HG03439 (cell line): Measurements from ENCODE around the gene GRB7.

Source experiments
- ATAC-seq: cut with Tn5 transposase; IDR thresholded peaks from one replicate; pipeline ENCODE4 v1.9.1; 2021; ENCODE audit warnings: mild to moderate bottlenecking, moderate library complexity; ENCODE audit not compliant: unreplicated experiment

The GRB7 gene

DNA sequence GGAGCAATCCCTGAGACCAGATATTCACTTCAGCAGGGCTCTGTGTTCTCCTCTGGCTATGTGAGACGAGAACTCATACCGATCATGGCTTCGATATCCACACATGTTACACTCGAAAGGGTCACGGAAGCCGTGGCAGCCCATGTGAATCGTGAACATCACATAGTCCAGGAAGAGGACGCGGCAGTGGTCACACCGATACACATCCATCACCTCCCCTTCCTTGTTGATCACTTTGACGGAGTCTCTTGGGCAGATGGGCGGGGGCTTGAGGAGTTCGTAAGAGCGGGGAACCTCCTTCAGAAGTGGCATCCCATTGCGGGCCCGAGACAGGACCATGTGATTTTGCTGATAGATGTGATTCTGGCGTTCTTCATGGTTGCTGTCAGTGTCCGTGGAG is 28.0 kb downstream of the GRB7 start:
- no peak for ATAC-seq

DNA sequence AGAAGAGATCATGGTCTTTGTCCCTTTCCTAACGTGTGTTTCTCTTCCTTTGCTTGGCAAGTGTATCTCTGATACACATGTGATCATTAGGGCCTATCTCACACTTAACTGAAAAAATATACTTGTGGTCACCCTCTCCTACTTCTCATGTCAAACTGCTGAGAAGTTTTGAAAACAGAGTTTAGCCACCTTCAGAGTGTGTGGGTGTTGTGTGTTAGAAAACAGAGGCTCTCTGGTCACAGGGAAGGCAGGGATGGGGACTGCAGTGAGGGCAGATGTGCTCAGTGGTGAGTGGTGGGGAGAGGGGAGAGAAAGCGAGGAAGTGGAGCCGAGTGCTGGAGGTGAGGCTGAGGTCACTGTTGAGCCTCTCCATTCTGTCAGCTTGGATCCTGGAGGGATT is 29.4 kb downstream of the GRB7 start:
- no peak for ATAC-seq

DNA sequence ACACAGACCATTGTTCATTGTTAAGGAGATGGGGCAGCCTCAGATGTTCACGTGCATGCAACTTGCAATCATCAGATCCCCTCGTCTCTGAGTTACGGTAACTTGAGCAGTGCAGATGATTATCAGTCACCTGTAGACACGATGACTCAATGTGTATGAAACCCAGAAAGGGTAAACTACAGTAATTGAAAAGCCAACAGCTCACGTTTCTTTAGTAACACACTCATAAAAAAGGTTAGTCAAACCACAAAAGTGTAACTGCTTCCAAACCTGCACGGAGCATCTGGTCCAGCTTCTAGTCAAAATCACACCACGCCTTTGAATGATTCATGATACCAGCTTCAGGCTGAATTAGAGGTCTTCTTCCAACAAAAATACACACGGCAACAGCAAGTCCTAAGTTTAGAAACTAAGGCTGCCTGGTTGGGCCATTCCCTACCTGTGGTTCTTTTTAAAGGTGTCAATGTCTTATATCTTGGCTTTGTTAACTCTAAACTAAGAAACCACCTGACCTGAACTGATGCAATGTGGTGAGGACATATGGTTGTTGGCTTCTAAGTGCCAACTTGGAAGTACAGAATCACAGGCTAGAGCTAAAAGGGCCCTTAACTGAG is 32.3 kb downstream of the GRB7 start:
- peak; percentile 46 for ATAC-seq

DNA sequence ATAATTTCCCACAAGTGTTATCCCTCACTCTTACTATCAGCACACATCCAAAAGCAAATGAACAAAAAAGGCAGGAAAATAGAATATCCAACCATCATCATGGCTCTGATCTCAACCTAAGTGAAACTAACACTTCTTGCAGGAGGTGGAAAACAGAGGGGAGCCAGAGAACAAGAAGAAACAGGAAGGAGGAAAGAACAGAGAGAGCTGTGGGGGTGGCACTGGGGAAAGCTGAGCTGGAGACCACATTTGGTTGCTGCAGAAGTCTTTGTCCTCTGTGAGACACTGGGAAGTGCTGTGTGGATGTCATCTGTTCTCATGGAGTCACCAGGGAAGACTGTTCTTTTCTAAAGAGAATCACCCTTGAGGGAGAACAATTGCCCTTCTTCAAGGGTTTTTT is 34.7 kb downstream of the GRB7 start:
- ATAC-seq, result no peak

DNA sequence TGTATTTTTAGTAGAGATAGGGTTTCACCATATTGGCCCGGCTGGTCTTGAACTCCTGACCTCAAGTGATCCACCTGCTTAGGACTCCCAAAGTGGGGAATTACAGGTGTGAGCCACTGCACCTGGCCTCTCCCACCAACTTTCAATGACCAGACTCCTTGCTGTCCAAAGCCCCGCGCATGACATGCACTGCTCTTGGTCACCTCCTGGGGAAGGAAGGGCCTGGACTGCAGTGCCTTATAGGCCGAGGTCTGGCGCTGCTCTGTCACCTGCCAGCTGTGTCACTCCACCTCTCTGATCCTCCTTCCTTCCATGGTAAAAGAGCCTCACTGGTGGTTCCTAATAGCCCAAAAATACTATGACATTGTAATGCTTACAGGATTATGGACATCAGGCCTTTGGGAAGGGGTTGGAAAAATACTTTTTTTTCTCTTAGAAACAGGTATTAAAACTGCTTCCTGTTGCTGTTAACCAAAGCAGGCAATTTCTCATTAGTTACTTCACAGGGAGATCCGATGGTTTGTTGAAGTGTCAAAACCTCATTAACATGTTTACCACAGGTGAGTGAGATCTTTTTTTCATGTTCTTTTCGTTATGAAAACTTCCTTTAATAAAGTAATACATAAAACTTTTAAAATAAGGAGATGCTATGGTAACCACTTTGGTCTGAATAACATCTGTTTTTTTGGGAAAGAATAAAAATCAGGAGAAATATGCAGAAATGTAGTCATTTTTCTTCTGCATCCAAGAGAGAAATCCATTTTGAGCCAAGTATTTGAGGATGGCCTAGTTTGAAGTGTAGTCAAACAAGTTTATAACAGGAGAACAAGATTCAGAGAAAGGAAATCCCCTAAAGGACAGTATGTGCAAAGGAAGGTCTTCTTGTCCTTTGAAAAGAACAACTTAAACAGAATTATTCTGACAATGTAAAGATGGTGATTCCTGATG is 35.5 kb downstream of the GRB7 start:
- ATAC-seq, result no peak

DNA sequence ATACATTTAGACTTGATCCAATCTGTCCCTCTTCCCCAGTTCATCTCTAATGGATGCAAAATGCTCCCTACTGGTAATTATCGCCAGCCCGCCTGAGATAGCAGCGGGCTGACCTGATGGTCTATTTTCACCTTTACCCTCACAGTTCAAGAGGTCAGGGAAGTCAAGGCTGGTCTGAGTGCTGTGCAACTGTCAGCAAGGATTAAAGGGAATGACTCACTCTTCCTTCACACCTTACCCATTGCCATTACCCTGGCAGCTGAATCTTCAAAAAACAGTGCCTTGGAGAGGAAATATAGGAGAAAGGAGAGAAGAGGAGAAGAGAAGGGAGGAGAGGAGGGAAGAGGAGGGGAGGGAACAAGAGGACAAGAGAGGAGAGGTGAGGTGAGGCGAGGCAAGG is 36.3 kb downstream of the GRB7 start:
- ATAC-seq, result no peak

DNA sequence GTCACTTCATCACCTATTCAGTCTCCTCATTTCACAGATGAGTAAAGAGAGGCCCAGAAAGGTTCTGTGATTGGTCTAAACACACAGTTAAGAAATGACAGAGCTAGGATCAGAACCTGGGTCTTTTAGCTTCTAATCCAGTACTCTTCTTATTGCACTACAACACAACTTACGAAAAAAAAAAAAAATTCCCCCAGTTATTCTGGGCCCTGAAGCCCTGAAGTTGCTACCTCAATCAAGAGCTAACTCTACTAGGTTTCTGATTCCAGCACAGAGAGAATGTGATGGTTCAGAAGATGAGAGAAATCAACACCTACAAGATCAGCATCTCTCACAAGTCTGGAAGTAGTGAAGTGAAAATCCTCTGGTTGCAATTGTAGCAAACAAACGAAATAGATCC is 37.3 kb downstream of the GRB7 start:
- ATAC-seq, result no peak

DNA sequence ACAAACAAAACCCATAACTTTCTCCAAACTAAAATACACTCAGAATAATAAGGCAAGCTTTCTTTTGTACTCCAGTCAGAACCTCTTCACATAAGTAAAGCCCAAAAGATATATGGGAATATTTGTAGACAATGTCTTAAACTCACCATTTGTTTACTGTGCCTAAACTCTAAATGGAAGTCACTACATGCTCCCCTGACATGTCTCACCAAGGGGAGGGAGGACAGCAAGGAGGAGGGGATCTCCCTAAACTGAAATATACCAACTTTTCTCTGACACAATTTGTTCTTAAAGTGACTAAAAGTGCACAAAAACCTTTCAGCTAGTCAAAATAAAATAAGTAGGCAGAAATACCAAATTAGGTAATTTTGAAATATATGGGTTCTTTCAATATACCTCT is 38.5 kb downstream of the GRB7 start:
- ATAC-seq, result no peak

DNA sequence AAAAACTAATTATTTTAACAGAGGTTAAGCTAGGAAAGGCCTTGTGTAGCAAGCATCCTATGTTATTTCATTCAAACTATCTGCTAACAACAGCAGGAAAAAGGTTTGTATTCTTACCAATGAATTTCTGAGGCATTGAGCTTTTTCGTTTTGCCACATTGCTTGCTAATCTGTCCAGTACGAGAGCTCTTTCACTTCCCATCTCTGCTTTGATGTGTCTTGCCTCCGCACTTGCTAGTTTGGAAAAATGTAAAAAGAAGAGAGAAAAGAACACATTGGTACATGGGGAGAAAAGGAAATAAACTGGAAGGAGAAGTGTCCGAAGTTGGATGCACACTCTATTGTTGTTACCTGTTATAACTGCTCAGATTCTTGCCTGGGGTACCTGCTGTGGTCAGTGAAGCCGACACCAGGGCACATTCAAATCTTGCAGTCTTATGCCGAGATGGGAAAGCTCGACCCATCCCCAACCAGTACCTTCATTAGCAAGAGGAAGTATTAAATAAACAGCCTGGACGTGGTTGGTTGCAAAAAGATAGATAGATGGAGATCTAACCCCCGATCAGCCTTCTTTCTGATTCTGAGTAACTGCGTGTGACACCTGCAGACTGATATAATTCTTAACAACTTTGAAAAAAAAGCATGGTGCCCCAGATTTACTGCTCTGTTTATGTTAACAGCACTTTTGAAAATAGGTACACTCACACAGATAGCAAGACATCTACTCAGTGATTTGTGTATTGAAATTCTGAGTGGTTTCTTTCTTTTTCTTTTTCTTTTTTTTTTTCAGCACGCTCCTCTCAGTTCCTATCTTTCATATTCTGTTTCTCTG is 40.0 kb downstream of the GRB7 start:
- peak; percentile 52 for ATAC-seq

DNA sequence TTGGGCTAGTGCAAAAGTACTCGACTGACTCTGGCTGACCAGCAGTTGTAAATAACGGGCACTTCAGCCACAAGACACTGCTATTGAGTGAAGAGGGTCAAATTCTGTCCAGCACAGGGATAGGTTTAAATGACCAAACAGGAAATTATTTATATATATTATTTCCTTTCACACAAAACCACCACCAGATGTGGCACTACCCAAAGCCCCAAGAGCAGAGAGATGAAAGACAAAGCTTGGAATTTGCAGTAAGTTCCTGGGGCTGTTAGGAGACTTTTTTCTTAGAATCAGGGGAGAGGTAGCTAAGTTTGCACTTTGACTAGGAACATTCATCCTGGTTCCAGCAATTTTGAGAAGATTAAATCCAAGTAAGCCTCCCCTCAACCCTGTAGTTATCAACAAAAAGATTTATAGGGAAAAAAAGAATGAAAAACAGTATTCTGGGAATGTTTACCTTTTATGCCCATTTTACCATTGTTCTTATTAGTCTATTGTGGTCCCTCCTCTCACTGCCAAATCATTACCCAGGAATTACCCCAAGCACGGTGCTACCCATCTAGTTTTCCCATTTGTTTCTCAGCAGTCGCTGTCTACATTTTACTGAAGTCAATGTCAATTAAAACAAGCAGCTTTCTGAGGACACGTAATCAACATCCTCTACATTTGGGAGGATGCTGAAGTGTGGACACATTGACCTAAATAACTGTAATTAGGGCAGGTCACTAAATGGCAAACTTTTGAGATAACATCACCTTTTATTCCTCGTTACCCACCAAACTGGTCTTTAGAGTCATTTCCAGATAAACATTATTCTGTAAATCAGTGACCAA is 43.5 kb downstream of the GRB7 start:
- ATAC-seq, result no peak

DNA sequence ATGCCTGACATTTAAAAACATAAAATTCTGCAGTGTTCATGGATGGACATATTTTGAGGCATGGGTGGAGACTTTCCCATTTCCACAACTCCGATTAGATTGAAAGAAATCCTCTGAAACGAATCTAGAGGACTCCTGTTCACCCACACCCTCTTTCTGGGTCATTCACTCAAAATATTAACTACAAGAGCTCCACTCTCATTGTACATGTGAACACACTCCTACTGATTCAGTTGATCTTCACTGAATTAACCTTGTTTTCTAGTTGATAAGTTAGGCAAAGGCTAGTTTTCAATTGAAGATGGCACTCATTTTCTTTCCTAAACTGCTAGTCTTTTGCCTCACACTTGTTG is 44.1 kb downstream of the GRB7 start:
- ATAC-seq, result no peak

DNA sequence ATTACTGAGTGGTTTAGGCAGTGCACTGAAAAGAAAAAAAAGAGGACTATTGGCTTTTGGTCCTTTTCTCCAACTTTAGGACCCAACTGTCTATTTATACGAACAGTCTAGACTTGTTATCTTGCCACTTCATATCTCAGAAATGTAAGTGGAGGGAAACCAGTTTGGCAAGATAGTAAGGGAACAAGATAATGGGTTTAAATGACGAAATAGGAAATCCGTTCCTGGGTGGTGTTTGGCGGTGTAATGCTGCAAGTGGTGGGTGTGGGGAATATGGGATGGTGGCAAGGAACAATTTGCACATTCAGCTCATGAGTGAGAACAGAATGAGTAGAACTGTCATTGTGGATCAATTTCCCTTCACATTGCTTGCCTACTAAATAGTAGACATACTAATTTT is 44.7 kb downstream of the GRB7 start:
- ATAC-seq, result no peak

DNA sequence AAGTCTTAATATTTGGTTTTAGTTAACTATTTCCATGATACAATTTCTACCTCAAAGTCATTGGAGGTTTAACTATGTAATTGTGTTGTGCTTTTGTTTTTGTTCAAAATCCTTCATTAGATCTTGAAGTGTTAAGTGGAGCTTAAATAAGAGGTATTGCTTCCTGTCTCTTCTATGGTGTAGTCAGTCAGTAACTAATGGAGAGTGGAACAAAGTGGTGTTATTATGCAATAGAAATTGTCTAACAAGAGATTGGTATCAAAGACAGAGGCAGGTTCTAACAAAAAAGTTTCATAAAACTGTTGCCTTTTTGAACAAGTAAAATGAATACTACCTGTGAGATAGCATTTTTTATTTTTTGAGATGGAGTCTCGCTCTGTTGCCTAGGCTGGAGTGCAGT is 45.2 kb downstream of the GRB7 start:
- ATAC-seq, result no peak

DNA sequence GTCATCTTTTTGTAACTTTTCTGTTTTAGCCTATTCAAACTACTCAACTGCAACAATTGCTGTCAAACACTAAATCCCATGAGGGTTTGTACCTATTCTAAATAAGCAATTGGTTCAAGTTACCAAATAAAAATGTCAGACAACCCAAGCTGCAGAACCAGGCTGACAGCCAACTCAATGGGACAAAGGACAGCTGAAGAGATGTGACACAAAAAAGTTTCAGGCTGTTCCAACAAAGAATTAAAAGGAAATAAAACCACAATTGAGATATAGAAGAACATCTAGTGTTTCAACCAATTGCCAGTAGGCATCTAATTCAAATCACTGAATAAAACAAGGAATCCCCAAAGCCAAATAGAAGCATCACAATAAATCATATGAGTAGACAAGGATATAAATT is 49.3 kb downstream of the GRB7 start:
- ATAC-seq, result no peak

DNA sequence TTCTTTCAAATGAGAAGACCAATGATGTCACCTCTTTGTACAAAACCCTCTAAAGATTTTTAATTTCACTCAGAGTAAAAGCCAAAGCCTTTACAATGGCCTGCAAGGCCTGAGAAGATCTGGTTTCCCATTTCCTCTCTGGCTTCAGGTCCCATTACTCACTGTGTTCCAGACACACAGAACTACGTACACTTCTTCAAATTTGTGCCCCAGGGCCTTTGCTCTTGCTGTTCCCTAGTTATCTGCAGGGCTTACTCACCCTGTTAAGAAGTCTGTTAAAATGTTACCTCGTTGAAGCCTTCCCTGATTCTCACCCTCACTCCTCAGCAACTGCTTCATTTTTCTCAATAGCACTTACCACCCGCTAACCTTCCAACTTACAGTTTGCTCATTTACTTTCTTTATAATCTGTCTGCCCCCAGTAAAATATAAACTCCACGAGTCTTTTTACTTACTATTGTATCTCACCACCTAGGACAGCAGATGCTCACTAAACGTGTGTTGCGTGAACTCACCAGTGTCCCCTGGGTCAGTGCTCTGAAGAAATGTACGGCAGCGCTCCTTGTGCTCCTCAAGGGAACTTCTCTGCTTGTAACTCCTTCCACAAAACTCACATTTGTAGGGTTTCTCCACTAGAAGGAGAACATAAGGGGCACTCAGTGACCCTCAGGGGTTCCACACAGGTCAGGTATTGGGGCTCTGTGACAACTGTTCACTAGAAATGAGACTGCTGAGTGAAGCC is 50.2 kb downstream of the GRB7 start:
- no peak for ATAC-seq

DNA sequence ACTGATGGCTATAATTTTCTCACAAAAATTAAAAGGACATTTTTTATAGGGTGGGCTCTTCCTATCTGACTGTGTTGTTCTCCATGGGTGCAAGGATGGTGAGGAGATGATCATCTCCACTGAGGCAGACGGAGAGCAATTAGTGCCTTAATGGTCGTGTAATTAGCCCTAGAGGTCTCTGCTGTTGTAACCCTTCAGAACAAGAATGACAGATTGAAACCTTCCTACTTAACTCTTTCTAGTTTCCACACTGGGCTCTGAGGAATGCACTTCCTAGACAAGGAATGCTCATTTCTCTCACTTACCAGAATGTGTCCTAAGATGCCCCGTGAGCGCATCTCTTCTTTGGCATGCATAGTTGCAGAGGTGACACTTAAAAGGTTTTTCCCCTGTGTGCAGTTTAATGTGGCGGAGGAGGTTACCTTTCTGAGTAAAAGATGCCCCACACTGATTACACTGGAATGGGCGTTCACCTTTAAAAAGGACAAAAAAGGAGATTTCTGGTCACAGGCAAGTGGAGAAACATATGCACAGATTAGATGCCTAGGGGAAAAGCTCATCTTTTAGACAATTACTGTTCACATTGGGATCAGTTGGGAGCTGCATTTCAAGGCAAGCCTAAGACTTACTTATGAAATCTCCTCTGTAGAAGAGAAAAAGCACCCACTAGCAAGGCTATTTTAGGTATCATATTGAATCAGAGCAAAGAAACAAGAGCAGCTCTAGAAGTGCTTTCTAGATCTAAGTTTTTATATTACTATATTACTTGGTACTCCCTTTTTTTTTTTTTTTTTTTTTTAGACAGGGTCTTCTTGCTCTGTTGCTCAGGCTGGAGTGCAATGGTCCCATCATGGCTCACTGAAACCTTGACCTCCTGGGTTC is 53.6 kb downstream of the GRB7 start:
- ATAC-seq, result no peak

DNA sequence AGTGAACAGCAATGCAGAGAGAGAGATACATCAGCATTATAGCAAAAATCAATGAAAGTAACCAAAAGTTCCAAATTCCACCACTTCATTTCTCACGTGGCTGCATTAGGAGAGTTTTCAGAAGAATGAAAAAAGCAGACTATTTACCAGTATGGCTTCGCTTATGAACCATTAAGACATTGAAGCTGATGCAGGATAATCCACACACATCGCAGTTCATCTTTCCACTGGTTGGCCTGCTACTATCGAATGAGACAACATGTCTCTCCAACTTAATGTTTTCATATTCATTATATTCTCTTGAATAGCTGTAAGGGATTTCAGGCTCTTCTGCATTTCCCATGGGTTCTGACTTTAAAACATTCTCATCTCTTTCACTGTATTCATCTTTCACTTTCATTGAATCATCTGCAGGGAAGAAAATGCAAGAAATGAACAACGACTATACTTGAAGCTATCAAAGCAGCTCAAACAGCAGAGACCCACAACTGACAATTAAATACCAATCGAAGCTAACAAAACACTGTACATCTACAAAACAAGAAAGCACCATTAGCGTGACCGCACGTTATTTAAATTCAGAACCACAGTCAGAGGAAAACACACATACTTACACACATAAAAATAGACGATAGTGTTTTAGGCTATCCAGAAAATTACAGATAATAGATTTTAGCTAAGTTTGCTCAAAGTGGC is 54.9 kb downstream of the GRB7 start:
- ATAC-seq, result no peak

DNA sequence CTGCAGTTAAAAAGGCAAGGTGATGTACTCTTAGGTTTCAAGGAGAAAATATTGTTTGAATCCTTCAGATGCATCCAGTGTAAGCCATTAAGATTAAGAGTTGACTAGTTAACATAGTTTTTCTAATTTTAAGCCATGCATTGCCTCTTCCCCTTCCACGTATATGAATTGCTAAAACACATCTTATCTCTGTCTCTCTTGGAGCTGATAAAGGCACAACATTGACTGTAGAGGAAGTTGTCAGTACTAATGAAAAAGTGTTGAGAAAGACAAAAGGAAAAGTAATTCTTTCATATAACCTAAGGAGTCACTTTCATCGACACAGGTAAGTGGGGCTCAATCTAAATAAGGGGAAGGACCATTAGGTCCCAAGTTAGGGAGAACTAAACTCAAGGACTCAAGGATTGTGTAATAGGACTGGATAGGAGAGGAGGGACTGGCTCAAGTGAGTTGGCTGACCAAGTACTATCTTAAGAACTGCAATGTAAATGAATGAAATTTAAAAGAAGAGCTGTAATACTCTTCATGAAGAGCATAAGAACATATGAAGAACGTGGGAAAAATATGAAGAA is 55.6 kb downstream of the GRB7 start:
- no peak for ATAC-seq
